ENCODE data around the gene NANOGP8. TPM values are rescaled to one million over a fixed set of nuclear protein-coding genes. Genes with fewer than 3 reads are reported as not detected.

The NANOGP8 gene
- total RNA-seq, 1 donor from 2014 or later, result not detected

DNA sequence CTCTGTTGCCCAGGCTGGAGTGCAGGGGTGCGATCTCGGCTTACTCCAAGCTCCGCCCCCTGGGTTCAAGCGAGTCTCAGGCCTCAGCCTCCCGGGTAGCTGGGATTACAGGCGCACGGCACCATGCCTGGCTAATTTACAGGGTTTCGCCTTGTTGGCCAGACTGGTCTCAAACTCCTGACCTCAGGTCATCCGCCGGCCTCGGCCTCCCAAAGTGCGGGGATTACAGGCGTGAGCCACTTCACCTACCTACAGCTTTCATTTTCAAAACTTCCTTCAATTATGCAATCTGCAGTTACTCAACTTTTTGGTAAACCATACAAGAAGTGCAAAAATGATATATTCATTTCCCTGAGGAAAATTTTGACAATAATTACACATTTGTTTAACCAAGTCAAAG is 14.0 kb downstream of the NANOGP8 start:
- H3K9me3 ChIP-seq (replicated peaks), result no peaks in the 10 kb centered on the region
- no peak overlapping the region for H3K27ac ChIP-seq (replicated peaks)
- no peaks in the 10 kb centered on the region for H3K4me1 ChIP-seq
- intact Hi-C loops (cut with micrococcal nuclease), result no loop called here
- H3K27me3 ChIP-seq (ENCODE audit: low read depth), result no peaks in the 10 kb centered on the region
- no peak for DNase-seq
- TF ChIP-seq, protein P1, sequence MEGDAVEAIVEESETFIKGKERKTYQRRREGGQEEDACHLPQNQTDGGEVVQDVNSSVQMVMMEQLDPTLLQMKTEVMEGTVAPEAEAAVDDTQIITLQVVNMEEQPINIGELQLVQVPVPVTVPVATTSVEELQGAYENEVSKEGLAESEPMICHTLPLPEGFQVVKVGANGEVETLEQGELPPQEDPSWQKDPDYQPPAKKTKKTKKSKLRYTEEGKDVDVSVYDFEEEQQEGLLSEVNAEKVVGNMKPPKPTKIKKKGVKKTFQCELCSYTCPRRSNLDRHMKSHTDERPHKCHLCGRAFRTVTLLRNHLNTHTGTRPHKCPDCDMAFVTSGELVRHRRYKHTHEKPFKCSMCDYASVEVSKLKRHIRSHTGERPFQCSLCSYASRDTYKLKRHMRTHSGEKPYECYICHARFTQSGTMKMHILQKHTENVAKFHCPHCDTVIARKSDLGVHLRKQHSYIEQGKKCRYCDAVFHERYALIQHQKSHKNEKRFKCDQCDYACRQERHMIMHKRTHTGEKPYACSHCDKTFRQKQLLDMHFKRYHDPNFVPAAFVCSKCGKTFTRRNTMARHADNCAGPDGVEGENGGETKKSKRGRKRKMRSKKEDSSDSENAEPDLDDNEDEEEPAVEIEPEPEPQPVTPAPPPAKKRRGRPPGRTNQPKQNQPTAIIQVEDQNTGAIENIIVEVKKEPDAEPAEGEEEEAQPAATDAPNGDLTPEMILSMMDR (IDR thresholded peaks at IDR 0.05; ENCODE audit: borderline replicate concordance), result no peak
- H3K4me3 ChIP-seq, result no peak overlapping the region
- no peaks in the 10 kb centered on the region for H3K36me3 ChIP-seq

DNA sequence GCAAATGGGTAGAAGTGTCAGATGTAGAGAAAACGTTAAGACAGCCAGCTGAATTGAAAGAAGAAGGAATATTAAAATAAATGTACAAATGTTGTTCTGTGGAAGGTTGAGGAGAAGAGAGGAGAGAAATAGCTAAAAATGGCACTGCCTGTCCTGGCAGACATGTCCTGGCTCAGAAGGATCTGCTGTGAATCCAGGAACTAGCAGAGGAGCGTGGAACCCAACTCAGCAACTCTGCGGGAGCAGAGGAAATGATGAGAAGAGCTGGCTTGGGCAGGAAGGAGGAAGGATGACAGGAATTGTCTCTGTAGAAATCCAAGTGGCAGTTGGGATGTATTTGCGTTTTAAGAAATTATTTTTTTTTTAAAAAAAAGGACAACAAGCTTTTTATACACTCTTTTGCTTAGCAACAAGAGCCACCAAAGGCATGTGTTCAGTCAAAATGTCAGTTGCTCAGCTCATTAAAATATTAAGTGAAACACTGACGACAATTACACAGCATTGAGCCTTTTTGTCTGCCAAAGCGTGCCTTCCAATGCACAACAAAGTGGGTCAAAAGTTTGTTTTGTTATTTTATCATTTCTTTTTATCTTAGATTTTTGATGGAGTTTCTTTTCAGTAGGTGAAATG is 16.1 kb downstream of the NANOGP8 start:
- Histone ChIP-seq H3K27ac (replicated peaks) (no peak overlapping the region), H3K9me3 (replicated peaks) (no peaks in the 10 kb centered on the region), H3K36me3 (no peaks in the 10 kb centered on the region), H3K4me1 (no peaks in the 10 kb centered on the region), H3K27me3 (ENCODE audit: low read depth) (no peaks in the 10 kb centered on the region), H3K4me3 (no peak overlapping the region)
- DNase-seq, result no peak
- intact Hi-C loops (cut with micrococcal nuclease), result no loop called here
- TF ChIP-seq, protein P1 (IDR thresholded peaks at IDR 0.05; ENCODE audit: borderline replicate concordance), result no peak

DNA sequence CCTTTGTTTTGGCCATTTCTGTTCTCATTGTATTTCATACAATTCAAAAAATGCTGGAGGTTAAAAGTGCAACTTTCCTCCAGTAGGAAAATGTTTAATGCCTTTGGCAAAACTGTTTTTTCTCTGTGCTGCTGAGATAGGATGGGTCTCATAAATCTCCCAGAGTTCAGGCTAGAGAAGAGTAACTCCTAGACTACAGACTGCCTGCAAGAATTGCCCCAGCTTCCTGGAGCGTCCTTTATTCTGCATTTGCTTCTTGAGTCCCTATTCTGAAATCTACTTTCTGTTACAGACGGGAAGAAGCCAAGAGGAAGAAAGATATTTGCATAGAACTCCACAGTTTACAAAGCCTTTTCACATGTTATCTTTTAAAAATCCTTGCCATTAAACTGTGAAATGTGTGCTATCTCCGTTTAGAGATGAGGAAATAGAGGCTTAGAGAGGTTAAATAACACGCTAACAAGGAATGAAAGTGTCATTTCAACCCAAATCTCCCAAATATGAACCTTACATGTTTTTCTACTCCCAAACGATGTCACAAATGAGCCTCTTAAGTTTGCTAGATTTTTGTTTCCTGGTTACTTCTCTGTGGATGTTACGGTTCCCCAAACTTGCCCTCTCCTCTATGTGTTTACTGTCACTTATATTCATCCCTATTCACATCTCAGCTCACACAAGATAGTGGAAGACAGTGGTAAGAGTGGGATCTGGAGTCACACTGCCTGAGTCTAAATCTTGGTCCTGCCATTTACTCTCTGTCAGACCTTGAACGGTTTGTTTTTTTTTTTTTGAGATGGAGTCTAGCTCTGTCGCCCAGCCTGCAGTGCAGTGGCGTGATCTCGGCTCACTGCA is 17.4 kb downstream of the NANOGP8 start:
- Histone ChIP-seq H3K27me3 (ENCODE audit: low read depth) (no peaks in the 10 kb centered on the region), H3K27ac (replicated peaks) (no peak overlapping the region), H3K9me3 (replicated peaks) (no peaks in the 10 kb centered on the region), H3K4me1 (no peaks in the 10 kb centered on the region), H3K36me3 (no peaks in the 10 kb centered on the region), H3K4me3 (no peak overlapping the region)
- no peak for DNase-seq
- TF ChIP-seq, protein P1 (IDR thresholded peaks at IDR 0.05; ENCODE audit: borderline replicate concordance), result no peak
- intact Hi-C loops (cut with micrococcal nuclease), result no loop called here

DNA sequence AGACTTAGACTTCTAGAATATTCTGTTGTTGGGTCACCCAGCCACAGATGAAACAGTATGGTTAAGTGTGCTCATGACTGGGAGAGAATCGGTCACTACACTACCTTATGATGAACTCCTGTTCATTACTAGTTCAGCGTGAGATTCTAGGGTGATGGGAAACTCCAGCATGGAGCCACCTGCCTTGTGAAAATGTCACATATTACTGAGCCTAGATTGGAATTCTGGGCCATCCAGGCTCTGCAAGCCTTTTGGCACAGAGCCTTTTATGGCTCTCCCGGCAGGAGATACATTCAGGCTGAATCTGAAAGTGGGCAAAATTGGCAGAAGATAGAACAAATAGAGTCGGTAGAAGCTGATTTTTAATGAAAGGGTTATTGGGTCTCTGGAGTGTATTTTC is 19.0 kb downstream of the NANOGP8 start:
- no peaks in the 10 kb centered on the region for H3K36me3 ChIP-seq
- no peaks in the 10 kb centered on the region for H3K9me3 ChIP-seq (replicated peaks)
- no peaks in the 10 kb centered on the region for H3K27me3 ChIP-seq (ENCODE audit: low read depth)
- no peak for DNase-seq
- H3K4me1 ChIP-seq, result no peaks in the 10 kb centered on the region
- no peak overlapping the region for H3K27ac ChIP-seq (replicated peaks)
- intact Hi-C loops (cut with micrococcal nuclease), result no loop called here
- TF ChIP-seq, protein P1 (IDR thresholded peaks at IDR 0.05; ENCODE audit: borderline replicate concordance), result no peak
- H3K4me3 ChIP-seq, result no peak overlapping the region

DNA sequence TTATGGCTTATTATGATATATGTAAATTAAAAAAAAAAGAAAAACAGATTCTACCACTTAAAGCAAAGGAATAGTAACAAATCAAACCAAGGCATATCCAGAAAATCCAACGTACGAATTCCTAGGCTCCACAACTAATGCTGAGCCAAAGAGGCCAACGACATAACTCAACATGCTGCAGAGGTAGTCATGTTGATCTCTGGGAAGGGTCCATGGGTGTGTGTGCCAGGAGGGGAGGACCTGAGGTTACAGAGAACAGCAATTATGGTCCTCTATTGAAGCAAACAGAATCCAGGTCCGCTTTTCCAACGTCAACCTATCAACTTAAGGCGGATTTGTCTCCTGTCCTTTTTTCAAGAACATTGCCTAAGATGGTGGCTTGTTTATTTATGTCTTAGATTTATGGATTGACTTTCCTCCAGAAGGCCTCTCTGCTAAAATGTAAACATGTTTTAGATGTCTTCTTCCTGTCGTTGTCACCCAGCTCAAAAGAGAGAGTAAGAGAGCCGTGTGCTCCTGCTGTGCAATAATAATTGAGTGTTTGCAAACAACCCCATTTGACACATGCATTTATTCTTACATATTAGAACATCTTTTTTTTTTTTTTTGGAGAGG is 20.4 kb downstream of the NANOGP8 start:
- no peak overlapping the region for H3K4me3 ChIP-seq
- DNase-seq, result no peak
- H3K9me3 ChIP-seq (replicated peaks), result no peaks in the 10 kb centered on the region
- H3K36me3 ChIP-seq, result no peaks in the 10 kb centered on the region
- no peaks in the 10 kb centered on the region for H3K4me1 ChIP-seq
- intact Hi-C loops (cut with micrococcal nuclease), result no loop called here
- TF ChIP-seq, protein P1 (IDR thresholded peaks at IDR 0.05; ENCODE audit: borderline replicate concordance), result no peak
- H3K27ac ChIP-seq (replicated peaks), result no peak overlapping the region
- H3K27me3 ChIP-seq (ENCODE audit: low read depth), result no peaks in the 10 kb centered on the region

Data from left ventricle myocardium inferior (tissue), 1 donor.